Fibroblast of lung (primary cell): ENCODE measurements around the gene SCAF4.

Source experiments
- EZH2 ChIP-seq: IDR thresholded peaks from 2 replicates; pipeline ENCODE4 v1.5.1; 2012; ENCODE audit warnings: low read length, control low read depth, mild to moderate bottlenecking; ENCODE audit errors: missing control alignments
- TF ChIP-seq, protein P1 (sequence below), 2 donors: IDR thresholded peaks in 1 of 2; conservative IDR thresholded peaks in 1 of 2; 1 replicate in 1 of 2; 2 replicates in 1 of 2; pipeline ENCODE4 v1.5.1; 2011 to 2012; ENCODE audit warnings: low read length in 2 of 2, control low read depth in 1 of 2, inconsistent platforms in 1 of 2, low read depth in 1 of 2, mild to moderate bottlenecking in 1 of 2

DNA sequence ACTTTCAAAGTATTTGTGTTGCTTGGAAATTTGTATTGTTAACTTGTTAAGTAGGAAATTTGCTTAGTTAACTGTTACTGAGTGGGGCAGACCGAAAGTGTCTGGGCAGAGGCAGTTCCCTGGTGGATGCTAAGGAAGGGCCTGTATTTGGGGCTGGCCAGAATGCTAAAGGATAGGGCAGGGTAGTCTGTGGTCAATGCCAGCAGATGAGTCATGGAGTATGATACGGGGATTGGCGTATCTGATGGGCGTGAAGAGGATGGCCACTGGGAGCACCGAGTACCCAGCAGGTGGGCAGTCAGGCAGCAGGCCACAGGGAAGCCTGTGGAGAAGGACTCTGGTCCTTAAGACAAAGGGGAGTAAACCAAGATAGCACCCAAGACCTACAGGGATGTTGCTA lies 46.6 kb upstream of the SCAF4 start:
- TF ChIP-seq, protein P1, sequence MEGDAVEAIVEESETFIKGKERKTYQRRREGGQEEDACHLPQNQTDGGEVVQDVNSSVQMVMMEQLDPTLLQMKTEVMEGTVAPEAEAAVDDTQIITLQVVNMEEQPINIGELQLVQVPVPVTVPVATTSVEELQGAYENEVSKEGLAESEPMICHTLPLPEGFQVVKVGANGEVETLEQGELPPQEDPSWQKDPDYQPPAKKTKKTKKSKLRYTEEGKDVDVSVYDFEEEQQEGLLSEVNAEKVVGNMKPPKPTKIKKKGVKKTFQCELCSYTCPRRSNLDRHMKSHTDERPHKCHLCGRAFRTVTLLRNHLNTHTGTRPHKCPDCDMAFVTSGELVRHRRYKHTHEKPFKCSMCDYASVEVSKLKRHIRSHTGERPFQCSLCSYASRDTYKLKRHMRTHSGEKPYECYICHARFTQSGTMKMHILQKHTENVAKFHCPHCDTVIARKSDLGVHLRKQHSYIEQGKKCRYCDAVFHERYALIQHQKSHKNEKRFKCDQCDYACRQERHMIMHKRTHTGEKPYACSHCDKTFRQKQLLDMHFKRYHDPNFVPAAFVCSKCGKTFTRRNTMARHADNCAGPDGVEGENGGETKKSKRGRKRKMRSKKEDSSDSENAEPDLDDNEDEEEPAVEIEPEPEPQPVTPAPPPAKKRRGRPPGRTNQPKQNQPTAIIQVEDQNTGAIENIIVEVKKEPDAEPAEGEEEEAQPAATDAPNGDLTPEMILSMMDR (conservative IDR thresholded peaks at IDR 0.05 in 1 of 2, IDR thresholded peaks at IDR 0.05 in 1 of 2; ENCODE audit: low read depth in 1 of 2, low read length in 2 of 2), result no peak
- TF ChIP-seq EZH2, result no peak
